SH-SY5Y (cell line): ENCODE results near the gene SMS.

Experiments
- GATA2 ChIP-seq: IDR thresholded peaks from 2 replicates; pipeline ENCODE4 v1.6.1; 2011; ENCODE audit warnings: mild to moderate bottlenecking, low read depth, low read length
- GATA3 ChIP-seq: IDR thresholded peaks from 2 replicates; pipeline ENCODE4 v1.6.1; 2011; ENCODE audit warnings: low read depth, mild to moderate bottlenecking, low read length, moderate library complexity

The SMS gene

GRCh38 chrX:21943460-21944135, 3.1 kb downstream of the SMS start:
- TF ChIP-seq GATA3 (no peak), GATA2 (no peak)

- TF ChIP-seq GATA2 (no peak), GATA3 (no peak)
Observed at GRCh38 chrX:21944136-21944615, 3.7 kb downstream of the SMS start.

DNA sequence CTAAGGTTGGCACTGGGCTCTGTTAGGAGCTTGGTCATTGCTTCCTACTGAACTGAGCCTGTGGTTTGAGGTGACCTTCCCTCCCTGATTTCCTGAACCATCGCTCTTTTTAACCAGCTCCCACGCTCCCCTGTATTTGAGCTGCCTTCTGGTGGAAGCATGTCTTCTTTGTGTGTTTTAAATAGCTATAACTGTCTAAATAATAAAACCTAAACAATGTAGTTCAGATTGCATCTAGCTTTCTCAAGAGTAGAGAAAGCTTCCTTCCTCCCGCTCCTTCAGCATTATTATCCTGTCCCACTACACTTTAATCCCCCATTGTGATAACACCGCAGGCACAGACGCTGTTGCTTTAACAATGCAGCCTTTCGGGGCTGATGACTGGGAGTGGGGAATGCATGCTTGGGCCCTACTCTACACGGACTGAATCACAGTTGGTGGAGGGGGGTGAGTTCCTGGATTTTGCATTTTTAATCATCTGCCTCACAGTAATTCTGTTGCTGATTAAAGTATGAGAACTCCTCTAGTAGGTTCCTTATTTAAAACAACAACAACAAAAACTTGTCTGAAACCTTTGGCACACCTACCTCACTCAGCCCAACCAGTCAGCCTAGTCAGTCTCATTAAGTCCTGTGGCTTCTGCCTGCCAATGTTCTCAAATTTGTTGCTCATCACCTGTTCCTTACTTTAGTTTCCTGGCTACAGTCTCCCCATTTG, 6.6 kb downstream of the SMS start:
- TF ChIP-seq GATA2 (no peak), GATA3 (no peak)

- TF ChIP-seq GATA2 (no peak), GATA3 (no peak)
Observed at GRCh38 chrX:21947671-21948070, 7.2 kb downstream of the SMS start.

DNA sequence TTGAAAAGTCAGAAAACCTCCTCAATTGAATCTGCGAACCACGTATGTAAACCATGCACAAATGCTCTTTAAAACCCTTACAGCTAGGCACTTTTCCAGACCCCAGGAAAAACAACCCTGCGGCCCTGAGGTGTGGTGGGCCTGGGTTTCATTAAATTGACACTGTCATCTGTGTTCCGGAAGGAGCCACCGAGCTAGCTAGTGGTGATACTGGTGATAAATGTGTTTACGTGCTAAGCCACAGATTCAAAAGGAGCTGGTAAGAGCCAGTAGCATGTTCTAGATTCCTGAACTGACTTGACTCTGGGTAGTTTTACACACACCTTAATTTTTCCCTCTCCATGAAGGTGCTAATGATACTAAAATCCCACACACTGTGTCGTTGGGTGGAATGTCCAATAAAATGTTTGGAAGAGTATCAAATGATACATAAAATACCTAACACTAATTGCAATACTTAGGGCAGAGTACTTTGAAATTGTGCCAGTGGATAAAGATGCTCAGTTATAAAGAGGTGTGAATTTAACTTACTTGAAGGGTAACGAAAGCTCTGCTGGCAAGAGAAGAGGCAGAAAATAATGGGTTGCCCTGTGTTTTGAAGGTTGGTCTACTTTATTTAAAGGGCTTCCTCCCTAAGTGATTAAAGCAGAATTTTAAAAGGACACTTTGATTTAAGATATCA, 8.5 kb downstream of the SMS start:
- TF ChIP-seq GATA3 (no peak), GATA2 (no peak)

GRCh38 chrX:21949689-21950088, 9.2 kb downstream of the SMS start:
- no peak for TF ChIP-seq GATA2
- no peak for TF ChIP-seq GATA3

GRCh38 chrX:21952624-21953023, 12.1 kb downstream of the SMS start:
- TF ChIP-seq GATA3: no peak
- TF ChIP-seq GATA2: no peak

- TF ChIP-seq GATA2 (no peak), GATA3 (no peak)
Observed at GRCh38 chrX:21955403-21956189, 15.1 kb downstream of the SMS start.

DNA sequence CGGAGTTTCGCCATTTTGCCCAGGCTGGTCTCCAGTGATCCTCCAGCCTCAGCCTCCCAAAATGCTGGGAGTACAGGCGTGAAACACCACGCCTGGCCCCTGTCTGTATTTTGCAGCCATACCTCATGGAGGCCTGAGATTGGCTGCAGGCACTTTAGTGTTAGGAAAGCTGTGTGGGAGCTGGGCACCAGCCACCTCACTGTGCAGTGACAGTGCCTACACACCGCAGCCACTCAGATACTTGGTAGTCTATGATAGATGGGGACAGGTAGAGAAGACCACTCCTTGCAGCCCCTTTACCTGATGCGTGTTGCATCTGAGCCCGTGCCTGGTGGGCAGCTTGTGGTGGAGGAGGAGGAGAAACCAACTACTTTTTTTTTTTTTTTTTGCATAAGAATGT, 16.3 kb downstream of the SMS start:
- TF ChIP-seq GATA2: no peak
- TF ChIP-seq GATA3: no peak

DNA sequence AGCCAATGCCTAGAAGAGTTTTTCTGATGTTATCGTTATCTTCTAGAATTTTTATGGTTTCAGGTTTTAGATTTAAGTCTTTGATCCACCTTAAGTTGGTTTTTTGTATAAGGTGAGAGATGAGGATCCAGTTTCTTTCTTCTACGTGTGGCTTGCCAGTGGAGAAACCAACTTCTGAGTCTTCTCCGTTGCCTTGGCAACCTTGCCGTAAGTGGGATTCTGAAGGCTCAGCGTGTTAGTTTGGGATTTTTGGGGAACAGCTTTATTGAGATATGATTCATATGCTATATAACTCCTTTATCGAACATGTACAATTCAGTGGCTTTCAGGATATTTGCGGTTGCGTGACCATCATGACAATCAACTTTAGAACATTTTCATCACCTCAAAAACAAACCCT, 17.7 kb downstream of the SMS start:
- no peak for TF ChIP-seq GATA3
- no peak for TF ChIP-seq GATA2

DNA sequence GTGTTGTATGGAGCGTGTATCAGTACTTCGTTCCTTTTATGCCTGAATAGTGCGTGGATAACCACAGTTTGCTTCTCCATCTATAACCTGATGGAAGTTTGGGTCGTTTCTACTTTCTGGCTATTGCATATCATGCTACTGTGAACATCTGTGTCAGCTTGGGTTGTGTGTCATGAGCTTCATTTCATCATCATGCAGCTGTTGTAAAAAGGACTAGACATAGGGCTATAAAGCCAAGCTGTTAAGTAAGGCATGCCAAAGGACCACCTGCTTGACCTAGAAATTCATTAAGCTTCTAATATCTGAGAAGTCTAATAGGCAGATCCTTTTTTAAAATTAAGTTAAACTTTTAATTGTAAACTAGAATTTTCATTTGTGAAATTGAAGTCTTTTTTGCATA, 18.4 kb downstream of the SMS start:
- TF ChIP-seq GATA3 (no peak), GATA2 (no peak)

DNA sequence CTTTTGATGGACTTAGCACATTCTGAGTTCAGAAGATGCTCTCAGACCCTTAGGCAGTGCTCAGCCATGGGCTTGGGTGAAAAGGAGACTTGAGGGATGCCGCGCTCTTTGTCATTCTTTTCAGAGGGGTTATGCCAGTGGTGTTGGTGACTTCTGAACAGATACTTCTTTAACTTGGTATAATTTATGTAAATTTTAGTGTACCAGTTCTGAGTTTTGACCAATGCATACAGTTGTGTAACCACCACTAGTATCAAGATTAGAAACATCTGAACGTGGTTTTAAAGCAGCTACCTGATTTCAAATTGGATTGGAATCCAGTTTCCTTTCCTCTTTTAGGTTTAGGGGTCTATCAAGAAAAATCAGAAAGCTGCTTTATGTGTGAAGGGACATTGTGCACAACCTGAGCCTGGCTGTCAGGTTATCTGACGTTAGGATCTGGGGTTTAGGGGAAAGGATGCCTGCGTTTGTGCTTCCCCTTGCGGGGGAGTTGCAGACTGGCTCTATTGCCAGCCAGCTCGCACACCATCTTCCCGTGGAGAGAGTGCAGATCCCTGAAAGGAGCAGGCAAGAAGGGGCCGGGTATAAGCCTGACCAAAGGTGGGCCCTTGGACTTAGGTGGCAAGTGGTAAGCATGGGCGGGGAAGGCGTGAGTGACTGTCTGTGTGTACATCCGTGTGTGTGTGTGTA, 19.0 kb downstream of the SMS start:
- no peak for TF ChIP-seq GATA3
- TF ChIP-seq GATA2: no peak

- TF ChIP-seq GATA3: no peak
- no peak for TF ChIP-seq GATA2
Observed at GRCh38 chrX:21960569-21961541, 20.3 kb downstream of the SMS start.
